ENCODE measurements around the gene ACCSL.

The ACCSL gene

GRCh38 chr11:44096360-44097185 lies 48.8 kb downstream of the ACCSL start:
- DNase-seq (ENCODE audit: low spot score): no peak

DNA sequence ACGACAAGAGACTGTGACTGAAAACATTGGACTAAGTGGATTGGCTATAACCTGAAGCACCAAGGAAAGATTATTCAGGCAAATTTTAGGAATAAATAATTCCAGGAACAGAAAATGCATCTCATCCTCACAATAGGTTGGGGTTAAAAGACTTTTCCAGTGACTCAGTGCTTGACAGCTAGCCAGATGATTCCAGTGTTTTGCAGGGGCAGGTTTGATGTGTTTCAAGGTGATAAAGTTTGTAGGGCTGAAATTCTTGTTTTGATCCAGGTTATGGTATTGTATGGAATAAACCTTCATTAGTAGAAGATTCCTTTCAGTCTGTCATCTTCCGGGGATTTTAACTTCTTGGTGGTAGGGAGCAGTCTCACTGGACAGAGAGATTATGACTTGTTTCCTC lies 50.0 kb downstream of the ACCSL start:
- DNase-seq (ENCODE audit: low spot score): no peak

- no peak for DNase-seq (ENCODE audit: low spot score)
These were observed 53.3 kb downstream of the ACCSL start for GRCh38 chr11:44101098-44101497.

DNA sequence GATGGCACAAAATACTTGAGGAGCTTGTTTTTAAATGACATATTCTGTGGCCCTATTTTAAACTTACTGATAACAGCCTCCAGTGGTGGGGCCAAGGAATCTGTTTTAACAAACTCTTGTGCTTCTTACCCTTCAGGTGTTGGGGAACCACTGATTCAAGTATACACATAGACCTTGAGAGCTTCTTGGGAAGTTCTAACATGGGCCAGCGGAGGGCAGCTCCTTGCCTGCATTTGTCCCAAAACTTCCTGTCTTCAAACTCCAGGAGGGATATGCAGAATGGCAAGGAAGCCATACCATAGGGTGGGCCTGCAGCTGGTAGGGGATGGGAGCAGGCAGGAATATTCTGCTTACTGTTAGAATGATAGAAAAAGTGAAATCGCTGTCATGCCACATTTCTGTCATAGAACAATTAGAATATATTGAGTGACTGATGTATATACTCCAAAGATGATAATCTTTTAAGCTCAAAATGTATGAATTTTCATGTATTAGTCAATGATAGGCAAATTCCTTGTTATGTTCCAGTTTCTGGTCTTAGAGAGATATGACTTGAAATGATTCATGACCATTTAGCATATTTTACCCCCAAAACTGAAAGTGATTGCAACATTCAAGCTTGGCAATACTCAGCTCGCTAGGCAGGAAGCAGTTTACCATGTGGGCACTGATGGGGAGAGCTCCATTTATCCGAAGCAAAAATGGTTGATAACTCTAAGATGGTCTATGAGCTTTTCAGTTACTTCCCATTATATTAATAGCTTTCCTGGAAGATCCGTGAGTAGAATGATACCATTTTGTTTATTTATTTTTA lies 56.9 kb downstream of the ACCSL start:
- DNase-seq (ENCODE audit: low spot score): no peak

DNA sequence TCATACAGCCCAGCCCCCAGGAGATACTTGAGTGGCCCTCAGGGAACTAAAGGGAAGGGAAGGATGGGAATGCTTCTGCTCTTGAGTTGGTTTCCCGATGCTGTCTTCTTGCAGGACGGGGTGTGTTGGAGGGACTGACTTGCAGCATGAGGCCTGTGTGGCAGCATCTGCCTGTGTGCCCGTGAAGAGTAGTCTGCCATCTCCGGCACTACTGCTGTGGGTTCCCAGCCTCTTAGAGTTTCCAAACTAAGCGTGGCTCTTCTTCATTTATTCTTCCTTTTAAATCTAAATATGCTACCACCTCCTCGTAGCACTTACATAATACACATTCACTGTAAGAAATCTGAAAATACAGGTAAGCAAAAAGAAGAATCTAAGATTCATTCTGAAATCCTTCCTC lies 60.5 kb downstream of the ACCSL start:
- DNase-seq (ENCODE audit: low spot score): no peak

Measured in Ammon's horn (tissue), 1 donor.